H1 (cell line): ENCODE measurements around the gene MAGI1. TPM values are rescaled to one million over a fixed set of nuclear protein-coding genes. Genes with fewer than 3 reads are reported as not detected.

ENCODE experiments used
- EP300 ChIP-seq, 2 experiments: IDR thresholded peaks; 1 replicate in 1 of 2; 2 replicates in 1 of 2; pipeline ENCODE4 v1.6.1; 2011 to 2012; ENCODE audit warnings: low read depth in 2 of 2, low read length in 2 of 2, mild to moderate bottlenecking in 2 of 2, borderline replicate concordance in 1 of 2, inconsistent platforms in 1 of 2, moderate library complexity in 1 of 2
- GTF2F1 ChIP-seq: IDR thresholded peaks from 2 replicates; pipeline ENCODE4 v1.6.1; 2012; ENCODE audit warnings: low read depth, low read length, improper control_type of control experiment, borderline replicate concordance
- HDAC6 ChIP-seq: IDR thresholded peaks from one replicate; pipeline ENCODE4 v1.7.1; 2012; ENCODE audit warnings: low read depth, mild to moderate bottlenecking, inconsistent platforms, low read length, moderate library complexity
- NRF1 ChIP-seq: IDR thresholded peaks from 2 replicates; pipeline ENCODE4 v1.6.1; 2011; ENCODE audit warnings: mild to moderate bottlenecking, low read depth, low read length, improper control_type of control experiment
- ZNF274 ChIP-seq: IDR thresholded peaks from 2 replicates; pipeline ENCODE4 v1.7.0; 2012; ENCODE audit warnings: low read length, borderline replicate concordance; ENCODE audit errors: extremely low read depth
- polyA plus RNA-seq, 7 experiments: library from polyadenylated mRNA; depleted of rRNA in 3 of 7; stranded (reverse) in 5 of 7; unstranded in 2 of 7; fragments of >200 nt in 5 of 7; fragments of 200-250 nt in 2 of 7; gene quantifications; 1 replicate in 5 of 7; 2 replicates in 1 of 7; 4 replicates in 1 of 7; pipeline versions ENCODE4 v1.2.1 to v1.2.3, GENCODE V29; 2011 to 2013; ENCODE audit warnings: missing spikeins in 2 of 7, mixed read lengths in 2 of 7
- total RNA-seq: library from RNA; stranded (reverse); fragmentation: NEBNext Ultra II Directional; extraction: Animal tissue kit (Norgen Biotek cat#: 25700); gene quantifications from 2 replicates; pipeline ENCODE4 v1.2.1, GENCODE V29; 2021

The MAGI1 gene
- total and polyA plus RNA-seq, 2 of the 8 experiments (the other 6 are each of a cell fraction or from before 2014, with no cell fraction given): 19.8 to 78.0 TPM

DNA sequence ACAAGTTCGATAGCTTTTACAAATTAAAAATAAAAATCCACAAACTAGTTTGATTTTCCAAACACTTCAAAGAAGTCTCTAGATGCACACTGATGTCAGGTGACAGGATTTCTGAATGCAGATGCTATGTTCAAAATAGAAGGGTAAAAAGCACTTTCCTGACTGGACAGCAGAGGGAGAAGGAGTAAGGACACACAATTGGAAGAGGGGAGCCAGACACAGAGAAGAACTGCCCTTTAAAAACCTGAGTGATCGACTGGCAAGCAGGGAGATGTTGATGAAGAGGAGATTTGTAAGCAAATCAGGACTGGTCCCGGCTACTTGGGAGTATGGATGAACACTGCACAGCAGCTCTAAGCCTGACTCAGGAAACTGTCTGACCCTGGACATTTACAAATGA is 612.8 kb downstream of the MAGI1 start (continued):
- TF ChIP-seq HDAC6 (no peak), ZNF274 (no peak), NRF1 (no peak), EP300 (IDR thresholded peaks at IDR 0.05; ENCODE audit: borderline replicate concordance in 1 of 2, low read depth in 2 of 2, low read length in 2 of 2) (no peak), GTF2F1 (no peak)
- TF ChIP-seq, all 59 proteins: peak for 2
